Stomach smooth muscle (tissue), 2 donors: Measurements from ENCODE around the gene GBF1.
"Not testable (repeated sequence)": the region's sequence is repeated elsewhere in the genome, so short reads cannot be mapped to it uniquely, and the experiment has no call there.

Source experiments
- H3K27ac ChIP-seq: one replicate; pipeline ENCODE4 v1.7.0; 2013; ENCODE audit warnings: mild to moderate bottlenecking, low read length, inconsistent platforms
- H3K27me3 ChIP-seq, 2 donors: one replicate each; pipeline ENCODE4 v1.7.0; 2013; ENCODE audit warnings: low read length in 2 of 2; ENCODE audit not compliant: insufficient read depth in 2 of 2, control insufficient read depth in 1 of 2
- H3K36me3 ChIP-seq, 2 donors: one replicate each; pipeline ENCODE4 v1.7.0; 2013; ENCODE audit warnings: low read length in 2 of 2; ENCODE audit not compliant: control insufficient read depth in 2 of 2, insufficient read depth in 2 of 2
- H3K4me1 ChIP-seq: one replicate; pipeline ENCODE4 v1.7.0; 2013; ENCODE audit warnings: low read length; ENCODE audit not compliant: control insufficient read depth, insufficient read depth
- H3K4me3 ChIP-seq, 2 donors: one replicate each; pipeline ENCODE4 v1.7.0; 2013; ENCODE audit warnings: low read length in 2 of 2
- H3K9ac ChIP-seq, 2 donors: one replicate each; pipeline ENCODE4 v1.7.0; 2013; ENCODE audit warnings: low read length in 2 of 2, mild to moderate bottlenecking in 1 of 2
- H3K9me3 ChIP-seq, 2 donors: one replicate each; pipeline ENCODE4 v1.7.0; 2013; ENCODE audit warnings: low read length in 2 of 2; ENCODE audit not compliant: control insufficient read depth in 2 of 2
- donor health status: healthy.
- donor health status: Pancreatic carcinoma.

Gene GBF1

DNA sequence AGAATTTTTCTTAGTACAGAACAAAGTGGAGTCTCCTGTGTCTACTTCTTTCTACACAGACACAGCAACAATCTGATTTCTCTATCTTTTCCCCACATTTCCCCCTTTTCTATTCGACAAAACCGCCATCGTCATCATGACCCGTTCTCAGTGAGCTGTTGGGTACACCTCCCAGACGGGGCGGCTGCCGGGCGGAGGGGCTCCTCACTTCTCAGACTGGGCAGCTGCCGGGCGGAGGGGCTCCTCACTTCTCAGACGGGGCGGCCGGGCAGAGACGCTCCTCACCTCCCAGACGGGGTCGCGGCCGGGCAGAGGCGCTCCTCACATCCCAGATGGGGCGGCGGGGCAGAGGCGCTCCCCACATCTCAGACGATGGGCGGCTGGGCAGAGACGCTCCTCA is 56.0 kb downstream of the GBF1 start:
- not testable (repeated sequence) for H3K27me3 ChIP-seq, H3K4me1 ChIP-seq, H3K27ac ChIP-seq, H3K9ac ChIP-seq, H3K36me3 ChIP-seq, H3K4me3 ChIP-seq, H3K9me3 ChIP-seq

DNA sequence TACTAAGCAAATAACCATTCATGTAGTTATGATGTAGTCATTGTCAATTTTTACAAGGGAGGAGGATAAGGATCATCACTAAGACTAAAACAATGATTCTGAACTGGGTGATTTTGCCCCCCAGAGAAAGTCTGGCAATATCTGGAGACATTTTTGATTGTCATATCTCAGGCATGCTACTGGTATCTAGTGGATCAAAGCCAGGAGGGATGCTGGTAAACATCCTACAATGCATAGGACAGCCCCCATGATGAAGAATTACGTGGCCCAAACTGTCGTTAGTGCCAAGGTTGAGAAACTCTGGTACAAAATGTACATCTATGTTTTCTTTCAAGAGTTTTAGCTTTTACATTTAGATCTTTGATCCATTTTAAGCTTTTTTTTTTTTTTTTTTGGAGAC is 57.3 kb downstream of the GBF1 start:
- Histone ChIP-seq H3K9me3 (no peaks in the 10 kb centered on the region), H3K36me3 (no peaks in the 10 kb centered on the region), H3K27me3 (no peaks in the 10 kb centered on the region), H3K27ac (no peak overlapping the region), H3K4me1 (peaks cover 4% of the 10 kb centered on the region), H3K9ac (no peak overlapping the region), H3K4me3 (no peak overlapping the region)

DNA sequence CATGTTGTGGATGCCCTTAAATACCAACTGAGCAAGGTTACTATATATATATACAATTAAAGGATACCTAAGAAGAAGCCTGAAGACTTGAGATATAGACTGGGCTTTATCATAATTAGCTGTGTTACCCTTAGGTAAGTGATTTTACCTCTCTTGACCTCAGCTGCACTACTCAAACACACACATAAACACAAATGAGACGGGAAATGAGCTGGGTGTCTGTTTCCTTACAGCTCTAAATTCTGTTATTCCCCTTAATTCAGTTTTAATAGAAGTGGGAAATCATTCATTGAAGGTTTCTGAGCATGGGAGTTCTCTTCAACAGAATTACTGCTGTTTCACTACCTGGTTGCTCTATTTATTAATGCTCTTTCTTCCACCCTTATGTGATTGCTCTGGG is 60.7 kb downstream of the GBF1 start:
- Histone ChIP-seq H3K4me1 (peaks cover 4% of the 10 kb centered on the region), H3K27ac (no peak overlapping the region), H3K27me3 (no peaks in the 10 kb centered on the region), H3K9me3 (no peaks in the 10 kb centered on the region), H3K36me3 (no peaks in the 10 kb centered on the region), H3K9ac (no peak overlapping the region), H3K4me3 (no peak overlapping the region)

DNA sequence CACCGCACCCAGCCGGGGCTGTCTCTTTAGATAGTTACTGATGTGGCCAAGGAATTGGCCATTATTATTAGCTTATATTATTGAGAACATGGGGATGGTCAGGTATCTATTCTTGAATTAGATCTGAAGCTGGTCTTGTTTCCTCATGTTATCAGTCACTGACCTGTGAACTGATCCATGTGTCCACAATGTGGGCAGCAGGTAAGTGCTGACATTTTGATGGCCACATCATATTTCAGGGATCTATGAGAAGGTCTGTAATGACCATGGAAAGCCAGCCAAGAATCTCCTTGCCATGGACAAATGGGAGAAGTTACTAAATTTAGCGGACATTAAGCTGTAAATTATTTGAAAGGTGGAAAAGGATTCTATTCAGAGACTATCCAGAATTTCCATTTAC is 61.4 kb downstream of the GBF1 start:
- H3K4me1 ChIP-seq: peaks cover 11% of the 10 kb centered on the region
- no peak overlapping the region for H3K27ac ChIP-seq

DNA sequence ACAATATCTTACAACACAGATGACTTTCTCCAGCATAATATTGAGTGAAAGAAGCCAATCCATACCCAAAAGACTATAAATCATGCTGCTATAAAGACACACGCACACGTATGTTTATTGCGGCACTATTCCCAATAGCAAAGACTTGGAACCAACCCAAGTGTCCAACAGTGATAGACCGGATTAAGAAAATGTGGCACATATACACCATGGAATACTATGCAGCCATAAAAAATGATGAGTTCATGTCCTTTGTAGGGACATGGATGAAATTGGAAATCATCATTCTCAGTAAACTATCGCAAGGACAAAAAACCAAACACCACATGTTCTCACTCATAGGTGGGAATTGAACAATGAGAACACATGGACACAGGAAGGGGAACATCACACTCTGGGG is 63.0 kb downstream of the GBF1 start:
- not testable (repeated sequence) for H3K36me3 ChIP-seq, H3K27ac ChIP-seq, H3K9ac ChIP-seq, H3K4me3 ChIP-seq, H3K9me3 ChIP-seq, H3K27me3 ChIP-seq
- H3K4me1 ChIP-seq: peaks cover 24% of the 10 kb centered on the region

More for the DNA sequence above, 61.4 kb downstream of the GBF1 start:
- Histone ChIP-seq H3K4me3 (no peak overlapping the region), H3K9me3 (no peaks in the 10 kb centered on the region), H3K9ac (no peak overlapping the region), H3K36me3 (no peaks in the 10 kb centered on the region), H3K27me3 (no peaks in the 10 kb centered on the region)

DNA sequence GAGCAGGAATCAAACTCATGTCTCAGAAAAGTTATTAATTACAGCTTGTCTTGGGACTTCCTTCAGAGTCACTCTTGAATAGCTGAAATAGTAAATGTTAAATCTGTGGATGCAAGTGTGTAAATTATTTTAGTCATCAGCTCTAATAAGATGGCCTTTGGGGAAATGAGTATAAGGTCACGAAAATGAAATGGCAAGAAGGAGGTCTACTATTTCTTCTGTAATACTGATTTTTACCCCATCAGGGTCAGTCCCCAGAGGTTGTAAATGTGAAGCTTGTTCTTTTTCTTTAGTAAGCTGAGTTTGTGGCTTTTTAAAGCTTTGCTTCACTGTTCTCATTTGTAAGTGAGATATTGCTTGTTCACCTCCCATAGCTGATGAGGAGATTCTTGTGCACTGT is 63.9 kb downstream of the GBF1 start:
- no peaks in the 10 kb centered on the region for H3K9me3 ChIP-seq
- H3K4me1 ChIP-seq: peaks cover 29% of the 10 kb centered on the region
- no peak overlapping the region for H3K27ac ChIP-seq

DNA sequence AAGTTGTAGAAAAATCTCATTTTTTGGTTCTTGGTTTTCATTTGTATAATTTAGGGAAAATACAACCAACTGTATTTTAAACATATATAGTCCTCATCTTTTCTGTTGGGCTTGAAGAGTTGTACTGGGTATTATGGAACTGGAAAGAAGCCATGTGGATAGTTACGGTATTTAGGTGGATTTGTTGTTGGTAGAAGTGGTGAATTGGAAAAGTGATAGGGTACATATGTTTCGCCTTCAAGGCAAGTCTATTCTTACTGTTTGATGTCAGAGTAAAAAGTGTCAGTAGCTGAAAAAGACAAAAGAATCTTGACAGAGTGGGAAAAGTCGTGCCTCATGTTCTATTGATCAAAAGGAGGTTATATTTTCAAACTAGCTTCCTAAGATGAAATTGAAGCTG is 64.6 kb downstream of the GBF1 start:
- Histone ChIP-seq H3K27me3 (no peaks in the 10 kb centered on the region), H3K4me3 (no peak overlapping the region), H3K9ac (no peak overlapping the region), H3K36me3 (no peaks in the 10 kb centered on the region), H3K27ac (no peak overlapping the region), H3K9me3 (no peaks in the 10 kb centered on the region), H3K4me1 (peaks cover 29% of the 10 kb centered on the region)

More for the DNA sequence above, 63.9 kb downstream of the GBF1 start:
- Histone ChIP-seq H3K4me3 (no peak overlapping the region), H3K9ac (no peak overlapping the region), H3K36me3 (no peaks in the 10 kb centered on the region), H3K27me3 (no peaks in the 10 kb centered on the region)

DNA sequence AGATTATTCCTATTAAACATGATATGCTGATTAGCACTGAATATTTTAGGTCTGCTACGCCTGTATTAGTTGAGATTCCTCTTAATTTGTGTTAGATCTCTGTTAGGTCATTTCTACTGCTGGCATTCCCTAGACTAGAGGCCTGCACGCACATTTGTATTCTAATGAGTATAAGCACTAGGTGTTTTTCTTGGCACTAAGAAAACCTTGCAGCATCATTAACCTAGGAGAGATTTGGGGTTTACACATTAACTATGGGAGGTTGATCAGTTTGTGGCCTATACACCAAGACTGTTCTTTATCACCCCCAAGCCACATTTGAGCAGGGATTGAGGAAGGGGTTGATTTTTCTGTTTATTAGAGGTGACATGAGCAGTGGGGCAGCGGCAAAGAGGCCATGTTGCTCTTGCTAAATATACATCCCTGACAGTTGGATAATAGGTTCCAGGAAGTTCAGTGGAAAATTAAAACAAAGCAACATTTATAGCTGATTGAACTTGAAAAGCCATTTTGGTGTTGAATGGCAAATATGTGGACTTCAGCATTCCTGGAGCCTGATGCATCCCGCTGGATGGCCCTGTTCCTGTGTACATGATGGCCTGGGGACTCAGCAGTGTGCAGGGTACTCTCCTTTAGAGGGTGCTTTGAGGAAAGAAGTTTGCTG is 65.2 kb downstream of the GBF1 start:
- peaks cover 32% of the 10 kb centered on the region for H3K4me1 ChIP-seq
- H3K27ac ChIP-seq: no peak overlapping the region
- no peak overlapping the region for H3K4me3 ChIP-seq
- H3K9ac ChIP-seq: no peak overlapping the region
- H3K9me3 ChIP-seq: no peaks in the 10 kb centered on the region
- no peaks in the 10 kb centered on the region for H3K36me3 ChIP-seq
- H3K27me3 ChIP-seq: no peaks in the 10 kb centered on the region

DNA sequence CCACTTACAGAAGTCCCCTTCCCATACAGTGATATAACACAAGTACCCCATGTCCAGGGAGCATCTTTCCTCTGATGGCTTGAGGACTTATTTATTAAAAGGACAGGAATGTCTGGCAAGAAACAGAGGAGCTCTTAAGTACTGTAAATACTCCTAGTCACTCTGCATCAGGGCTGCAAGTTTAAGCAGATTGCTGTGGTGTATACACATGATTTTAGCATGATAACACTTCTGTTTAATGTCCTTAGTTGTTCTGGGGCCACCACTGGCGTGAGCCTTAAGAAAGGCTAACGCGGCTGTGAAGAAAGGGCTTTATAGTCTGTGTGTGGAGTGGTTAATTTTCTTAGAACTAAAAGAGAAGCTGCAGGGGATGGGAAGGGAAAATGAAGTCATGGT is 65.7 kb downstream of the GBF1 start:
- Histone ChIP-seq H3K27me3 (no peaks in the 10 kb centered on the region), H3K4me3 (no peak overlapping the region), H3K9me3 (no peaks in the 10 kb centered on the region), H3K9ac (no peak overlapping the region), H3K27ac (no peak overlapping the region), H3K4me1 (peaks cover 32% of the 10 kb centered on the region), H3K36me3 (no peaks in the 10 kb centered on the region)

DNA sequence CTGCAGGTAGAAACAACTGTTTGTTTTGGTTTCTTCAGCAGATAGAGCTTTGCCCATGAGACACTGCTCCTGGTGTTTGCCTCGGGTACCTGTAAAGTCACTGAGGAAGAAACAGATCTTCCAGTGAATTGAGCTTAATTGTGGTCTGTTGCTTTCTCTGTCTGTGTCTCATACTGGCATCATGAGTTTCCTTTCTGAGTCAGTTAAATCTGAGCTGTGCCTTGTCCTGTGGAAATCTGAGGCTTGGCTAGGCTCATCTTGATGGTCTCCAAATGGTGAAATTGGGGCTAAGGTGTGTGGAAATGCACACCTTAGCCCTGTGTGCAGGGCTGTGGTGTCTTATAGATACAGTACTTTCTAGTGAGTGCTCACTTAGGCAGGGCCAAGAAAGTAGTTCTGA is 67.4 kb downstream of the GBF1 start:
- Histone ChIP-seq H3K4me1 (peaks cover 32% of the 10 kb centered on the region), H3K9ac (no peak overlapping the region), H3K4me3 (peak overlapping the region in 1 of 2 donors; percentile 49), H3K9me3 (no peaks in the 10 kb centered on the region), H3K27me3 (no peaks in the 10 kb centered on the region), H3K36me3 (no peaks in the 10 kb centered on the region), H3K27ac (peak overlapping the region; percentile 61)

DNA sequence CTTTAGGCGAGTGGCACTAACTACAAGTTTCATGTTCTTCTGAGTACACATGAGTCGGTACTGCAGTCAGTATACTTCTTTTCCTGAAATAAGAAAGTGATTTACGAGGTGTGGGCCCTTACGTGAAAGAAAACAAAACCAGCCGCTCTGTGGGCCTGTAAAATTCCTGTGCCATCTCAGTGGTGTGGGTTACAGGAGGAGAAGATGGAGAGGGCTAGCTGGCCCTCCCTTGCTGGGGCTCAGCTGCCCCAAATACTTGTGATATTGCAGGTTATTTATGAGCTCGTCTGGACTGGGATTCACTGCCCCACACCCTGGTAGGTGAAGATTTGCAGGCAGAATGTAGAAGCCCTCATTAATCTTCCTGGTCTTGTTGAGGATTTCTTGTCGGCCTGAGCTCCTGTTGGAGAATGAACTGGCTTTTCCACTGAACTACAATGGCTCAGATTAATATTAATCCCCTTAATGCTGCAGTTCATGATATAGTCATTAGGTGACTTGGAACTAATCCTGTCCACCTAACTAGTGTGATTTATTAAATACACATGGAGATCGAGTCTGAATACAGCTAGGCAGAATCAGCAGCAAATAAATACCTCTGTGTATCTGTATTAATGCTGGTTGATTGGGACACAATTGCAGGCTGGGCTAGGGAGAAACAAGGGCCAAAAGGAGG is 68.0 kb downstream of the GBF1 start:
- Histone ChIP-seq H3K9ac (peak overlapping the region in 1 of 2 donors; percentile 40), H3K27ac (peak overlapping the region; percentile 61), H3K27me3 (no peaks in the 10 kb centered on the region), H3K36me3 (no peaks in the 10 kb centered on the region), H3K4me3 (peak overlapping the region; percentile 32 to 49), H3K9me3 (no peaks in the 10 kb centered on the region), H3K4me1 (peaks cover 32% of the 10 kb centered on the region)
